Thoracic aorta (tissue), 2 donors: ENCODE measurements around the gene NUP88. TPM values are rescaled to one million over a fixed set of nuclear protein-coding genes. Genes with fewer than 3 reads are reported as not detected.

Experiments
- ATAC-seq: fragments of 150-250 bp; one replicate; pipeline ENCODE4 v1.8.0; 2017; ENCODE audit warnings: low read depth; ENCODE audit not compliant: insufficient number of reproducible peaks, low FRiP score
- DNase-seq: peaks from one replicate; pipeline ENCODE4 v3.0.0-alpha.2; 2020; ENCODE audit warnings: low spot score
- H3K27ac ChIP-seq, 2 donors: fragments of 200-600 bp; sonication (generic); 1 replicate in 1 of 2; 2 replicates in 1 of 2; pipeline ENCODE4 v1.5.1; 2016; ENCODE audit warnings: mild to moderate bottlenecking in 2 of 2, moderate library complexity in 2 of 2
- H3K27me3 ChIP-seq: fragments of 200-600 bp; sonication (generic); replicated peaks from 2 replicates; pipeline ENCODE4 v1.6.0; 2016; ENCODE audit warnings: mild to moderate bottlenecking; ENCODE audit not compliant: insufficient read depth
- H3K36me3 ChIP-seq: fragments of 200-600 bp; sonication (generic); one replicate; pipeline ENCODE4 v1.5.1; 2016
- H3K4me1 ChIP-seq, 2 donors: fragments of 200-600 bp; sonication (generic); 1 replicate in 1 of 2; 2 replicates in 1 of 2; pipeline versions ENCODE4 v1.5.1 to v1.6.0; 2016; ENCODE audit warnings: low read depth in 2 of 2, mild to moderate bottlenecking in 1 of 2; ENCODE audit not compliant: control insufficient read depth in 1 of 2
- H3K4me3 ChIP-seq: fragments of 200-600 bp; sonication (generic); 2 replicates; pipeline ENCODE4 v1.5.1; 2016; ENCODE audit warnings: mild to moderate bottlenecking
- H3K9me3 ChIP-seq: fragments of 200-600 bp; sonication (generic); 2 replicates; pipeline ENCODE4 v1.5.1; 2016
- total RNA-seq, 2 donors: library from RNA; depleted of rRNA; stranded (reverse); fragments of >200 nt; gene quantifications; one replicate each; pipeline versions ENCODE4 v1.1.0 to v1.2.3, GENCODE V29; 2016
- TF ChIP-seq, protein P1 (sequence below): fragments of 200-600 bp; sonication (generic); IDR thresholded peaks from one replicate; pipeline ENCODE4 v1.5.1; 2019; ENCODE audit warnings: antibody characterized with exemption

Gene NUP88
- total RNA-seq, 2 donors from 2014 or later, result 74.1 to 95.0 TPM

DNA sequence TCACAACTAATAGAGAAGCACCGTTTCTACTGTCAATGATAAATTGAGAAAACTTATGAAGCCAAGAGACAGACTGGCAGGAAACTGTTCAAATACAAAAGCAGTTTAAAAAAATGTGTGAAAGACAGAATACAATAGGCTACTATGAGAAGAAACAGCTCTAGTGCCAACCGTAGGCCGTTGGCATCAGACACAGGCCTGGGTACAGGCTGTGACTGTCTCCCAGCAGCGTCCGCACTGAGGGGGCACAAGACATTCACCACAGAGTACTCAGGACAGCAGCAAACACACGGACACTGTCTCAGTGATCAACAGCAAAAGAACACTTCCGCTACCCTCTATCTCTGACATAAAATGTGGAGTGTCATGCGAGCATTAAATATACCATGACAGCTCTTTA lies 27.3 kb upstream of the NUP88 start:
- no peak overlapping the region for H3K4me3 ChIP-seq
- TF ChIP-seq, protein P1, sequence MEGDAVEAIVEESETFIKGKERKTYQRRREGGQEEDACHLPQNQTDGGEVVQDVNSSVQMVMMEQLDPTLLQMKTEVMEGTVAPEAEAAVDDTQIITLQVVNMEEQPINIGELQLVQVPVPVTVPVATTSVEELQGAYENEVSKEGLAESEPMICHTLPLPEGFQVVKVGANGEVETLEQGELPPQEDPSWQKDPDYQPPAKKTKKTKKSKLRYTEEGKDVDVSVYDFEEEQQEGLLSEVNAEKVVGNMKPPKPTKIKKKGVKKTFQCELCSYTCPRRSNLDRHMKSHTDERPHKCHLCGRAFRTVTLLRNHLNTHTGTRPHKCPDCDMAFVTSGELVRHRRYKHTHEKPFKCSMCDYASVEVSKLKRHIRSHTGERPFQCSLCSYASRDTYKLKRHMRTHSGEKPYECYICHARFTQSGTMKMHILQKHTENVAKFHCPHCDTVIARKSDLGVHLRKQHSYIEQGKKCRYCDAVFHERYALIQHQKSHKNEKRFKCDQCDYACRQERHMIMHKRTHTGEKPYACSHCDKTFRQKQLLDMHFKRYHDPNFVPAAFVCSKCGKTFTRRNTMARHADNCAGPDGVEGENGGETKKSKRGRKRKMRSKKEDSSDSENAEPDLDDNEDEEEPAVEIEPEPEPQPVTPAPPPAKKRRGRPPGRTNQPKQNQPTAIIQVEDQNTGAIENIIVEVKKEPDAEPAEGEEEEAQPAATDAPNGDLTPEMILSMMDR, result no peak
- no peaks in the 10 kb centered on the region for H3K9me3 ChIP-seq
- no peaks in the 10 kb centered on the region for H3K27me3 ChIP-seq
- peaks cover 31% of the 10 kb centered on the region for H3K36me3 ChIP-seq
- no peak overlapping the region for H3K27ac ChIP-seq
- no peak for DNase-seq
- no peak for ATAC-seq
- H3K4me1 ChIP-seq, result no peaks in the 10 kb centered on the region

- H3K27me3 ChIP-seq, result no peaks in the 10 kb centered on the region
- H3K27ac ChIP-seq, result no peak overlapping the region
- peaks cover 3 to 5% of the 10 kb centered on the region in 2 donors for H3K4me1 ChIP-seq
- H3K36me3 ChIP-seq, result peaks cover 21% of the 10 kb centered on the region
- no peaks in the 10 kb centered on the region for H3K9me3 ChIP-seq
- ATAC-seq (no peak), DNase-seq (no peak)
- no peak overlapping the region for H3K4me3 ChIP-seq
- TF ChIP-seq, protein P1, result no peak
These were observed 24.7 kb upstream of the NUP88 start for GRCh38 chr17:5444209-5444608.

- ATAC-seq (no peak), DNase-seq (no peak)
- TF ChIP-seq, protein P1, result no peak
- no peaks in the 10 kb centered on the region for H3K27me3 ChIP-seq
- H3K27ac ChIP-seq, result no peak overlapping the region
- H3K9me3 ChIP-seq, result no peaks in the 10 kb centered on the region
- no peak overlapping the region for H3K4me3 ChIP-seq
- peaks cover 3 to 6% of the 10 kb centered on the region in 2 donors for H3K4me1 ChIP-seq
- H3K36me3 ChIP-seq, result peaks cover 18% of the 10 kb centered on the region
These were observed 24.3 kb upstream of the NUP88 start for GRCh38 chr17:5443728-5444127.

- Histone ChIP-seq H3K4me1 (peaks cover 8 to 19% of the 10 kb centered on the region in 2 donors), H3K36me3 (peaks cover 18% of the 10 kb centered on the region), H3K27ac (peak overlapping the region; percentile 74 to 80), H3K27me3 (no peaks in the 10 kb centered on the region), H3K9me3 (no peaks in the 10 kb centered on the region), H3K4me3 (peak overlapping the region; percentile 77)
- TF ChIP-seq, protein P1, result peak; percentile 6
- ATAC-seq, result no peak
- no peak for DNase-seq
These were observed 19.9 kb upstream of the NUP88 start for GRCh38 chr17:5439446-5439764.

- ATAC-seq (peak; percentile 80), DNase-seq (peak; percentile 47)
- Histone ChIP-seq H3K36me3 (peaks cover 16% of the 10 kb centered on the region), H3K27me3 (no peaks in the 10 kb centered on the region), H3K27ac (peak within 1 kb of the TSS; percentile 74 to 80), H3K4me1 (peaks cover 8 to 19% of the 10 kb centered on the region in 2 donors), H3K4me3 (peak within 1 kb of the TSS; percentile 77), H3K9me3 (no peaks in the 10 kb centered on the region)
- TF ChIP-seq, protein P1, result peak; percentile 100
These were observed 19.4 kb upstream of the NUP88 start, which contains the start of gene C1QBP for GRCh38 chr17:5438716-5439445. Gene C1QBP, minus strand, starts transcription at chr17:5439155. Its CDS starts 82 bp downstream, at chr17:5439073.
